ENCODE results near the gene ITGA5.

ITGA5 gene

DNA sequence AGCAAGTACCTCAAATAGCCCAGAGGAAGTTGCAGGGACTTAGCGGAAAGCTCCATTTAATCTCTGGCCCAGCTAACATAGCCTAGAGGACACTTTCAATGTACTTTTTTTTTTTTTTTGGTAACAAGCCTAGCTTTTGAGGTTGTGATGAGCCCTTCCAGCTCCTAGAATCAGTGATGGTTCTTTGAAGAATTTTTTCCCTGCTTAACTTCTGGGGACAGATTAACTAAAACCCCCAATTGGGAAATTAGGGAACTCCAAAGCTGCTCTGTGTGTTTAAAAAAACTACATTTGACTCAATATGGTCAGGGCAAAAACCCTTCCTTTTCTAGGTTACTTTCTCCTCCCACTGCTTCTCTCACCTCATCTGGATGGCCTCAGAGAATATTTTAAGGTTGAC, 23.9 kb upstream of the ITGA5 start:
- no peak for DNase-seq (ENCODE audit: low spot score)
- in situ Hi-C loops (cut with MboI; ENCODE audit: low sequenced_read_pairs, unreplicated experiment), result loop anchor here (5.0 kb wide), 1 partner anchor 46 kb away; no protein-coding TSS in a partner anchor
- TF ChIP-seq CTCF (IDR thresholded peaks at IDR 0.05; ENCODE audit: borderline replicate concordance, control extremely low read depth, extremely low read depth, insufficient read depth, missing control alignments), result no peak

DNA sequence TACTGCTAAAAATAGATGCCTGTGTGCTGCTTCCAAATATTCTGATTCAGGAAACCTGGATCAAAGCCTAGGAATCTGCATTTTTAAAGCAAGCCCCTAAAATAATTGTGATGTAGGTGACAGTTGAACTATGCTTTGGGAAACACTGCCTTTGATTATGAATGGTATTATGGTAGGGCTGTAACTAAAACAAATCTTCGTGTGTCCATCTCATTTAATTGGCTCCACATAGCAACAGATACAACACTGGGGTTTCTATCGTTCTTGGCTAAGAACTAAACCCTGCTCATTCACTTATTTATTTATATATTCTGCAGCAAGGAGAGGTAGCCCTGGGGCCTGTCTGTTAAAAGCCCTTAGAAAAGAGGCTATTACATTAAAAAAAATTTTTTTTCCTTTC, 23.0 kb upstream of the ITGA5 start:
- DNase-seq (ENCODE audit: low spot score), result no peak
- in situ Hi-C loops (cut with MboI; ENCODE audit: low sequenced_read_pairs, unreplicated experiment), result loop anchor here (5.0 kb wide), 1 partner anchor 45 kb away; no protein-coding TSS in a partner anchor
- no peak for TF ChIP-seq CTCF (IDR thresholded peaks at IDR 0.05; ENCODE audit: borderline replicate concordance, control extremely low read depth, extremely low read depth, insufficient read depth, missing control alignments)

DNA sequence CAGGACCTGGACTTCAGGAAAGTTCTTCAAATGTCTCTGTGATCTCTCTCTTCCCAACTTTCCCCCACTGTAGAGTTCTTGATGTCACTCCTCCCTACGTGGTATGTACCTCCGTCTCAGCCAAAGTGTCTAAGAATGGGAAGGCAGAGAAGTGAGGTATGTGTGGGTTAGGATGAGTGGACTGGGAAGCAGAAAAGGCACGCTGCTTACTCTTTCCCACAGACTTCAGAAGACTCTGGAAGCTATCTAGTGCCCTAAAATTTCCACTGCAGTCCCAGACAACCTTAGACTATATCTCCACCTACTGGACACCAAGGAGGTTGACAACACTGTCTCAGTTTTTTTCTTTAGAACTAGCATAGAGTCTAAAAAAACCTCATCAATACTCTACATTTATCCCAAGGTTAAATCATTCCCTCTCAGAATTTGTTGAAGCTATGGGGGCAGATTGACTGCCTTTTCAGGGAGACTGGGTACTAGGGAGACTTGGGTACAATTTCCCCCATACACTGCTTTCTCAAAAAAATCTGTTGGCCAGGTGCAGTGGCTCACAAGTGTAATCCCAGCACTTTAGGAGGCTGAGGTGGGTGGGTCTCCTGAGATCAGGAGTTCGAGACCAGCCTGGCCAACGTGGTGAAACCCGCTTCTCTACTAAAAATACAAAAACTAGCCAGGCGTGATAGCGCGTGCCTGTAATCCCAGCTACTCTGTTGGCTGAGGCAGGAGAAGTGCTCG, 20.6 kb upstream of the ITGA5 start:
- peak; percentile 47 for TF ChIP-seq CTCF (IDR thresholded peaks at IDR 0.05; ENCODE audit: borderline replicate concordance, control extremely low read depth, extremely low read depth, insufficient read depth, missing control alignments)
- in situ Hi-C loops (cut with MboI; ENCODE audit: low sequenced_read_pairs, unreplicated experiment), result loop anchor here (5.0 kb wide), 1 partner anchor 42 kb away; no protein-coding TSS in a partner anchor
- DNase-seq (ENCODE audit: low spot score), result peak; percentile 72

GRCh38 chr12:54439096-54439495, 20.0 kb upstream of the ITGA5 start:
- in situ Hi-C loops (cut with MboI; ENCODE audit: low sequenced_read_pairs, unreplicated experiment), result no loop called here
- no peak for DNase-seq (ENCODE audit: low spot score)

GRCh38 chr12:54438517-54438916, 19.5 kb upstream of the ITGA5 start:
- no peak for TF ChIP-seq CTCF (IDR thresholded peaks at IDR 0.05; ENCODE audit: borderline replicate concordance, control extremely low read depth, extremely low read depth, insufficient read depth, missing control alignments)
- in situ Hi-C loops (cut with MboI; ENCODE audit: low sequenced_read_pairs, unreplicated experiment), result no loop called here
- DNase-seq (ENCODE audit: low spot score), result no peak

More at GRCh38 chr12:54439096-54439495, 20.0 kb upstream of the ITGA5 start:
- no peak for TF ChIP-seq CTCF (IDR thresholded peaks at IDR 0.05; ENCODE audit: borderline replicate concordance, control extremely low read depth, extremely low read depth, insufficient read depth, missing control alignments)

- no peak for TF ChIP-seq CTCF (IDR thresholded peaks at IDR 0.05; ENCODE audit: borderline replicate concordance, control extremely low read depth, extremely low read depth, insufficient read depth, missing control alignments)
- in situ Hi-C loops (cut with MboI; ENCODE audit: low sequenced_read_pairs, unreplicated experiment), result no loop called here
- no peak for DNase-seq (ENCODE audit: low spot score)
Measured at GRCh38 chr12:54437697-54438096, 18.6 kb upstream of the ITGA5 start.
